Panc1 (cell line): ENCODE results near the gene POLD2. TPM values are rescaled to one million over a fixed set of nuclear protein-coding genes. Genes with fewer than 3 reads are reported as not detected.
"Not testable (repeated sequence)": the region's sequence is repeated elsewhere in the genome, so short reads cannot be mapped to it uniquely, and the experiment has no call there.

Experiments used
- ATAC-seq: fragments of 200-7000 bp; cut with Tn5 transposase; 2 replicates; pipeline ENCODE4 v1.9.1; 2020; ENCODE audit warnings: mild to moderate bottlenecking, moderate library complexity
- BruUV-seq: library from RNA; stranded (reverse); fragments of 400-500 nt; replicated peaks from 2 replicates; lab custom pipeline; 2021; lab: Mats Ljungman, UMichigan
- CTCF ChIA-PET: fragments of 300-600 bp; sonication (Branson Sonifier 250); formaldehyde crosslinking; loops from one replicate; lab custom pipeline; 2022; ENCODE audit warnings: antibody characterized with exemption; lab: Charles Lee
- POLR2A ChIA-PET: fragments of 300-600 bp; sonication (Branson Sonifier 250); formaldehyde crosslinking; loops from one replicate; lab custom pipeline; 2022; ENCODE audit warnings: antibody characterized with exemption; lab: Charles Lee
- DNase-seq: peaks from one replicate; pipeline ENCODE4 v3.0.0-alpha.2; 2010; ENCODE audit warnings: low read depth, low spot score
- H3K27ac ChIP-seq: 2 replicates; pipeline ENCODE4 v1.5.1; 2011; ENCODE audit warnings: mild to moderate bottlenecking, low read length, inconsistent platforms
- H3K27me3 ChIP-seq: fragments of 200-500 bp; sonication (Bioruptor generic); 2 replicates; pipeline ENCODE4 v1.6.0; 2014; ENCODE audit warnings: low read length, inconsistent platforms; ENCODE audit not compliant: control insufficient read depth, insufficient read depth
- H3K36me3 ChIP-seq: fragments of 200-500 bp; sonication (Bioruptor generic); 2 replicates; pipeline ENCODE4 v1.5.1; 2014; ENCODE audit warnings: inconsistent platforms, mild to moderate bottlenecking, low read length, moderate library complexity; ENCODE audit not compliant: control insufficient read depth, insufficient read depth
- H3K4me1 ChIP-seq: 2 replicates; pipeline ENCODE4 v1.5.1; 2011; ENCODE audit warnings: inconsistent platforms, mild to moderate bottlenecking, low read length, moderate library complexity; ENCODE audit not compliant: control insufficient read depth, insufficient read depth
- H3K4me3 ChIP-seq, 2 experiments: 2 replicates each; pipeline ENCODE4 v1.5.1; 2011 to 2012; ENCODE audit warnings: low read depth in 2 of 2, low read length in 2 of 2, mild to moderate bottlenecking in 2 of 2, inconsistent platforms in 1 of 2, moderate library complexity in 1 of 2
- H3K9me3 ChIP-seq: fragments of 200-500 bp; sonication (Bioruptor generic); 2 replicates; pipeline ENCODE4 v1.5.1; 2014; ENCODE audit warnings: low read depth, mild to moderate bottlenecking, inconsistent platforms, low read length, moderate library complexity; ENCODE audit not compliant: control insufficient read depth, insufficient read depth
- CTCF ChIP-seq: fragments of 450-650 bp; IDR thresholded peaks from 2 replicates; pipeline ENCODE4 v1.5.1; 2017; ENCODE audit warnings: mild to moderate bottlenecking
- POLR2AphosphoS5 ChIP-seq: IDR thresholded peaks from 2 replicates; pipeline ENCODE4 v1.6.1; 2012; ENCODE audit warnings: mild to moderate bottlenecking, low read depth, low read length, moderate library complexity
- REST ChIP-seq, 2 experiments: IDR thresholded peaks; 2 replicates each; pipeline ENCODE4 v1.6.1; 2011 to 2012; ENCODE audit warnings: low read depth in 2 of 2, control low read depth in 1 of 2, low read length in 1 of 2, mild to moderate bottlenecking in 1 of 2, moderate library complexity in 1 of 2; ENCODE audit not compliant: insufficient read depth in 1 of 2
- SIN3A ChIP-seq: IDR thresholded peaks from 2 replicates; pipeline ENCODE4 v1.6.1; 2012; ENCODE audit warnings: low read depth, mild to moderate bottlenecking, low read length, moderate library complexity, borderline replicate concordance; ENCODE audit not compliant: insufficient read depth
- TCF7L2 ChIP-seq: IDR thresholded peaks from 2 replicates; pipeline ENCODE4 v1.6.1; 2011; ENCODE audit warnings: mild to moderate bottlenecking, low read depth, low read length, inconsistent platforms
- in situ Hi-C: cut with HindIII; loops from 2 replicates; pipeline ENCODE4 v1.10.0; 2016; ENCODE audit warnings: low sequenced_read_pairs, low pct_unique_long_range_greater_than_20kb
- intact Hi-C: fragments of 100-400 bp; cut with micrococcal nuclease; formaldehyde crosslinking; loops from one replicate; pipeline ENCODE4 v1.10.0; 2022; ENCODE audit not compliant: unreplicated experiment
- total RNA-seq: library from RNA; stranded (reverse); gene quantifications from one replicate; pipeline ENCODE4 v1.2.1, GENCODE V29; 2021; ENCODE audit not compliant: unreplicated experiment

The POLD2 gene
- total RNA-seq, 1 experiment from 2014 or later, result 195 TPM

GRCh38 chr7:44172352-44172751, 49.0 kb upstream of the POLD2 start:
- no peaks in the 10 kb centered on the region for H3K4me1 ChIP-seq
- no peak for DNase-seq
- no TSS peak for BruUV-seq
- CTCF ChIA-PET, result no interaction called here
- no peaks in the 10 kb centered on the region for H3K36me3 ChIP-seq
- no peaks in the 10 kb centered on the region for H3K9me3 ChIP-seq
- no peak overlapping the region for H3K27ac ChIP-seq
- H3K27me3 ChIP-seq, result no peaks in the 10 kb centered on the region
- in situ Hi-C loops (no loop called here), intact Hi-C loops (no loop called here)
- no peak for TF ChIP-seq CTCF
- no peak for TF ChIP-seq POLR2AphosphoS5
- TF ChIP-seq TCF7L2, result no peak
- no peak for TF ChIP-seq REST (IDR thresholded peaks at IDR 0.05; ENCODE audit: insufficient read depth in 1 of 2, low read depth in 2 of 2, low read length in 1 of 2)
- TF ChIP-seq SIN3A, result no peak
- ATAC-seq, result no peak
- no peak overlapping the region for H3K4me3 ChIP-seq
- POLR2A ChIA-PET, result interaction anchor here (0.6 kb wide), 1 partner anchor 9 kb away, joined by 3 read pairs; no protein-coding TSS in a partner anchor

- H3K4me1 ChIP-seq, intact Hi-C loops, H3K27ac ChIP-seq, ATAC-seq, BruUV-seq, H3K27me3 ChIP-seq, H3K36me3 ChIP-seq, in situ Hi-C loops, DNase-seq, H3K9me3 ChIP-seq, H3K4me3 ChIP-seq, CTCF ChIA-PET: not testable (repeated sequence)
- POLR2A ChIA-PET, result interaction anchor here (0.6 kb wide), 1 partner anchor 10 kb away, joined by 3 read pairs; no protein-coding TSS in a partner anchor
These were observed 48.6 kb upstream of the POLD2 start for GRCh38 chr7:44171901-44172300.

GRCh38 chr7:44167920-44168319, 44.6 kb upstream of the POLD2 start:
- TF ChIP-seq REST (IDR thresholded peaks at IDR 0.05; ENCODE audit: insufficient read depth in 1 of 2, low read depth in 2 of 2, low read length in 1 of 2), result no peak
- TF ChIP-seq CTCF, result no peak
- TF ChIP-seq SIN3A, result no peak
- no peak for TF ChIP-seq POLR2AphosphoS5
- no peak for TF ChIP-seq TCF7L2
- in situ Hi-C loops (no loop called here), intact Hi-C loops (no loop called here)
- DNase-seq (no peak), ATAC-seq (no peak)
- BruUV-seq, result no TSS peak
- no peaks in the 10 kb centered on the region for H3K27me3 ChIP-seq
- ChIA-PET CTCF (no interaction called here), POLR2A (interaction anchor here (0.6 kb wide), 1 partner anchor 834 kb away, joined by 4 read pairs; no protein-coding TSS in a partner anchor)
- no peak overlapping the region for H3K4me3 ChIP-seq
- H3K36me3 ChIP-seq, result no peaks in the 10 kb centered on the region
- no peaks in the 10 kb centered on the region for H3K4me1 ChIP-seq
- H3K9me3 ChIP-seq, result no peaks in the 10 kb centered on the region
- no peak overlapping the region for H3K27ac ChIP-seq
